IMR-90 (cell line): ENCODE results near the gene HASPIN. TPM values are rescaled to one million over a fixed set of nuclear protein-coding genes. Genes with fewer than 3 reads are reported as not detected.

Source experiments
- ATAC-seq: fragments of 200-7000 bp; cut with Tn5 transposase; 2 replicates; pipeline ENCODE4 v1.9.1; 2020; ENCODE audit warnings: low read depth, mild to moderate bottlenecking, moderate library complexity
- BruUV-seq: library from RNA; stranded (reverse); fragments of 400-500 nt; replicated peaks from 2 replicates; lab custom pipeline; 2021; lab: Mats Ljungman, UMichigan
- CTCF ChIA-PET: fragments of 300-600 bp; formaldehyde crosslinking; extraction: SDS; loops from one replicate; lab custom pipeline; 2021; ENCODE audit warnings: antibody characterized with exemption; lab: Yijun Ruan, JAX
- POLR2A ChIA-PET: fragments of 300-600 bp; sonication (Branson Sonifier 250); formaldehyde crosslinking; loops from one replicate; lab custom pipeline; 2022; ENCODE audit warnings: antibody characterized with exemption; ENCODE audit not compliant: unreplicated experiment; lab: Charles Lee
- DNase-seq: peaks from one replicate; pipeline ENCODE4 v3.0.0; 2013
- H2AFZ ChIP-seq: replicated peaks from 2 replicates; pipeline ENCODE3; 2013; ENCODE audit warnings: low read length, mild to moderate bottlenecking; ENCODE audit not compliant: poor library complexity
- H2AK5ac ChIP-seq: 2 replicates; pipeline ENCODE4 v1.6.1; 2013; ENCODE audit warnings: low read depth, low read length, inconsistent platforms
- H2AK9ac ChIP-seq: replicated peaks from 2 replicates; pipeline ENCODE3; 2013; ENCODE audit warnings: mild to moderate bottlenecking, low read depth, low read length, moderate library complexity; ENCODE audit not compliant: poor library complexity
- H2BK120ac ChIP-seq: 2 replicates; pipeline ENCODE4 v1.6.1; 2013; ENCODE audit warnings: low read depth, low read length, inconsistent platforms
- H2BK15ac ChIP-seq: 3 replicates; pipeline ENCODE4 v1.6.1; 2013; ENCODE audit warnings: low read depth, low read length, inconsistent platforms
- H2BK20ac ChIP-seq: 2 replicates; pipeline ENCODE4 v1.6.1; 2013; ENCODE audit warnings: low read depth, mild to moderate bottlenecking, inconsistent platforms, low read length, moderate library complexity
- H2BK5ac ChIP-seq: 2 replicates; pipeline ENCODE4 v1.6.1; 2013; ENCODE audit warnings: mild to moderate bottlenecking, low read depth, low read length, inconsistent platforms; ENCODE audit not compliant: poor library complexity, severe bottlenecking
- H3K14ac ChIP-seq: replicated peaks from 2 replicates; pipeline ENCODE4 v1.6.1; 2013; ENCODE audit warnings: low read depth, low read length, inconsistent platforms
- H3K18ac ChIP-seq: 2 replicates; pipeline ENCODE4 v1.6.1; 2013; ENCODE audit warnings: low read depth, low read length, control low read depth
- H3K23ac ChIP-seq: 2 replicates; pipeline ENCODE4 v1.6.1; 2013; ENCODE audit warnings: low read depth, low read length, inconsistent platforms
- H3K27ac ChIP-seq: 2 replicates; pipeline ENCODE4 v1.5.1; 2013; ENCODE audit warnings: mild to moderate bottlenecking, control low read depth, low read length; ENCODE audit not compliant: insufficient read depth
- H3K27me3 ChIP-seq: 2 replicates; pipeline ENCODE4 v1.6.1; 2013; ENCODE audit warnings: low read length; ENCODE audit not compliant: control insufficient read depth, insufficient read depth
- H3K36me3 ChIP-seq: 2 replicates; pipeline ENCODE4 v1.6.1; 2013; ENCODE audit warnings: low read length, mixed read lengths; ENCODE audit not compliant: control insufficient read depth, insufficient read depth
- H3K4ac ChIP-seq: 2 replicates; pipeline ENCODE4 v1.6.1; 2013; ENCODE audit warnings: low read depth, low read length, inconsistent platforms
- H3K4me1 ChIP-seq: 2 replicates; pipeline ENCODE4 v1.6.1; 2013; ENCODE audit warnings: low read length, mixed read lengths; ENCODE audit not compliant: control insufficient read depth, insufficient read depth
- H3K4me2 ChIP-seq: 2 replicates; pipeline ENCODE4 v1.6.1; 2013; ENCODE audit warnings: low read depth, mild to moderate bottlenecking, control low read depth, low read length, moderate library complexity
- H3K4me3 ChIP-seq: 2 replicates; pipeline ENCODE4 v1.5.1; 2013; ENCODE audit warnings: low read depth, mild to moderate bottlenecking, control low read depth, low read length, moderate library complexity; ENCODE audit not compliant: insufficient read depth
- H3K56ac ChIP-seq: 2 replicates; pipeline ENCODE4 v1.6.1; 2013; ENCODE audit warnings: low read length, inconsistent platforms; ENCODE audit not compliant: insufficient read depth; ENCODE audit errors: extremely low read depth
- H3K79me1 ChIP-seq, 2 experiments: 2 replicates each; pipeline ENCODE4 v1.6.1; 2013; ENCODE audit warnings: low read length in 2 of 2, inconsistent platforms in 1 of 2, low read depth in 1 of 2
- H3K9ac ChIP-seq: 2 replicates; pipeline ENCODE4 v1.6.1; 2013; ENCODE audit warnings: low read depth, low read length, control low read depth
- H3K9me1 ChIP-seq: 2 replicates; pipeline ENCODE4 v1.6.1; 2013; ENCODE audit warnings: low read length, inconsistent platforms; ENCODE audit not compliant: insufficient read depth
- H3K9me3 ChIP-seq: 2 replicates; pipeline ENCODE4 v1.6.1; 2013; ENCODE audit warnings: low read length; ENCODE audit not compliant: control insufficient read depth, insufficient read depth
- H4K20me1 ChIP-seq: 2 replicates; pipeline ENCODE4 v1.6.1; 2013; ENCODE audit warnings: low read length, inconsistent platforms; ENCODE audit not compliant: insufficient read depth
- H4K5ac ChIP-seq: 2 replicates; pipeline ENCODE4 v1.6.1; 2013; ENCODE audit warnings: mild to moderate bottlenecking, low read depth, low read length, control low read depth
- H4K8ac ChIP-seq, 2 experiments: 2 replicates each; pipeline ENCODE4 v1.6.1; 2013; ENCODE audit warnings: low read depth in 2 of 2, low read length in 2 of 2, control low read depth in 1 of 2, inconsistent platforms in 1 of 2
- H4K91ac ChIP-seq: 2 replicates; pipeline ENCODE4 v1.6.1; 2013; ENCODE audit warnings: low read depth, low read length, inconsistent platforms; ENCODE audit not compliant: insufficient read depth
- BHLHE40 ChIP-seq: fragments of 150-350 bp; IDR thresholded peaks from 2 replicates; pipeline ENCODE4 v1.6.1; 2016; ENCODE audit warnings: mild to moderate bottlenecking, low read depth, low read length
- CEBPB ChIP-seq: IDR thresholded peaks from 2 replicates; pipeline ENCODE4 v1.6.1; 2012; ENCODE audit warnings: low read depth, low read length, improper control_type of control experiment
- CHD1 ChIP-seq: IDR thresholded peaks from 2 replicates; pipeline ENCODE4 v1.6.1; 2012; ENCODE audit warnings: low read depth, low read length, improper control_type of control experiment
- CTCF ChIP-seq: conservative IDR thresholded peaks from 2 replicates; pipeline ENCODE4 v1.5.1; 2012; ENCODE audit warnings: mild to moderate bottlenecking, low read depth, low read length, improper control_type of control experiment
- ELK1 ChIP-seq: fragments of 150-350 bp; IDR thresholded peaks from 2 replicates; pipeline ENCODE4 v1.6.1; 2016; ENCODE audit warnings: low read depth, mild to moderate bottlenecking, low read length, moderate library complexity, borderline replicate concordance
- FOS ChIP-seq: fragments of 150-350 bp; IDR thresholded peaks from 2 replicates; pipeline ENCODE4 v1.6.1; 2016; ENCODE audit warnings: low read depth, low read length
- MAFK ChIP-seq: IDR thresholded peaks from 2 replicates; pipeline ENCODE4 v1.6.1; 2012; ENCODE audit warnings: low read depth, low read length, improper control_type of control experiment
- MAZ ChIP-seq: IDR thresholded peaks from 2 replicates; pipeline ENCODE4 v1.6.1; 2012; ENCODE audit warnings: low read depth, mild to moderate bottlenecking, low read length, improper control_type of control experiment, moderate library complexity, borderline replicate concordance
- MXI1 ChIP-seq: IDR thresholded peaks from 2 replicates; pipeline ENCODE4 v1.6.1; 2012; ENCODE audit warnings: low read depth, mild to moderate bottlenecking, low read length, moderate library complexity, borderline replicate concordance
- NFE2L2 ChIP-seq: fragments of 150-350 bp; IDR thresholded peaks from 2 replicates; pipeline ENCODE4 v1.6.1; 2016; ENCODE audit warnings: low read depth, mild to moderate bottlenecking, low read length
- POLR2A ChIP-seq: IDR thresholded peaks from 2 replicates; pipeline ENCODE4 v1.6.1; 2012; ENCODE audit warnings: mild to moderate bottlenecking, low read depth, low read length
- RAD21 ChIP-seq: IDR thresholded peaks from 2 replicates; pipeline ENCODE4 v1.6.1; 2012; ENCODE audit warnings: low read length, improper control_type of control experiment
- RCOR1 ChIP-seq: IDR thresholded peaks from 2 replicates; pipeline ENCODE4 v1.6.1; 2012; ENCODE audit warnings: mild to moderate bottlenecking, low read length, improper control_type of control experiment; ENCODE audit not compliant: insufficient replicate concordance
- RFX5 ChIP-seq: IDR thresholded peaks from 2 replicates; pipeline ENCODE4 v1.8.0; 2012; ENCODE audit warnings: low read depth, mild to moderate bottlenecking, low read length, moderate library complexity
- SMC3 ChIP-seq: fragments of 150-350 bp; IDR thresholded peaks from 2 replicates; pipeline ENCODE4 v1.6.1; 2016; ENCODE audit warnings: low read depth, mild to moderate bottlenecking, antibody characterized with exemption, low read length, moderate library complexity
- USF2 ChIP-seq: fragments of 150-350 bp; IDR thresholded peaks from 2 replicates; pipeline ENCODE4 v1.6.1; 2017; ENCODE audit warnings: mild to moderate bottlenecking, antibody characterized with exemption, low read length, low read depth
- WGBS, 2 experiments: methylation state at CpG; one replicate each; pipeline versions ENCODE4 v1.1.5 to v1.1.7; 2013; ENCODE audit warnings: missing lambda C conversion rate in 2 of 2; ENCODE audit not compliant: insufficient read length in 1 of 2; ENCODE audit errors: extremely low coverage in 2 of 2; 5-methylcytosine and 5-hydroxymethylcytosine counted together
- dilution Hi-C: fragments of 300-500 bp; cut with HindIII; formaldehyde crosslinking; loops from one replicate; pipeline ENCODE4 v1.14.3; 2018; ENCODE audit warnings: low sequenced_read_pairs; ENCODE audit not compliant: unreplicated experiment
- in situ Hi-C: fragments of 300-500 bp; cut with MboI; formaldehyde crosslinking; loops from 3 replicates; pipeline ENCODE4 v1.14.3; 2019; ENCODE audit warnings: low sequenced_read_pairs, inconsistent platforms, mixed read lengths
- intact Hi-C: fragments of 100-400 bp; cut with micrococcal nuclease; formaldehyde crosslinking; loops from 2 replicates; pipeline ENCODE4 v1.10.0; 2022
- polyA plus RNA-seq, 3 experiments: library from polyadenylated mRNA; depleted of rRNA; stranded (reverse); fragments of >200 nt; gene quantifications; 2 replicates each; pipeline ENCODE4 v1.2.3, GENCODE V29; 2012; ENCODE audit warnings: low replicate concordance in 1 of 3
- total RNA-seq: library from RNA; depleted of rRNA; stranded (reverse); fragments of >200 nt; gene quantifications from 2 replicates; pipeline ENCODE4 v1.2.3, GENCODE V29; 2012

The HASPIN gene
- total and polyA plus RNA-seq, 2 of the 4 experiments (the other 2 are of a cell fraction), result 2.2 to 4.3 TPM

- no peak overlapping the region for H2BK120ac ChIP-seq
- H3K9ac ChIP-seq, result no peak overlapping the region
- DNase-seq (no peak), ATAC-seq (no peak)
- no peak overlapping the region for H3K23ac ChIP-seq
- H3K79me1 ChIP-seq, result no peaks in the 10 kb centered on the region
- no peak overlapping the region for H2BK15ac ChIP-seq
- H3K4ac ChIP-seq, result no peak overlapping the region
- dilution Hi-C loops (no loop called here), intact Hi-C loops (no loop called here), in situ Hi-C loops (no loop called here)
- H2AK9ac ChIP-seq, result no peak overlapping the region
- H4K5ac ChIP-seq, result no peak overlapping the region
- H3K14ac ChIP-seq, result no peak overlapping the region
- H3K4me3 ChIP-seq, result no peak overlapping the region
- CTCF ChIA-PET, result interaction anchor here (0.6 kb wide), 1 partner anchor 79 kb away, joined by 7 read pairs; no protein-coding TSS in a partner anchor
- no TSS peak for BruUV-seq
- no peak overlapping the region for H3K4me2 ChIP-seq
- TF ChIP-seq BHLHE40 (no peak), CTCF (no peak), SMC3 (no peak), RCOR1 (no peak), MXI1 (no peak), MAFK (no peak), CEBPB (no peak), USF2 (no peak), MAZ (no peak), RAD21 (no peak), RFX5 (no peak), CHD1 (no peak), POLR2A (no peak), ELK1 (no peak), NFE2L2 (no peak), FOS (no peak)
- no peaks in the 10 kb centered on the region; the same call in 1 of the 2 replicates for H3K9me1 ChIP-seq
- H3K4me1 ChIP-seq, result peaks cover 2% of the 10 kb centered on the region; the same call in 1 of the 2 replicates
- no peaks in the 10 kb centered on the region for H3K27me3 ChIP-seq
- H4K91ac ChIP-seq, result no peak overlapping the region
- H2BK5ac ChIP-seq, result no peak overlapping the region
- H2BK20ac ChIP-seq, result no peak overlapping the region
- no peaks in the 10 kb centered on the region for H3K9me3 ChIP-seq
- H2AFZ ChIP-seq, result no peak overlapping the region
- no peak overlapping the region for H3K18ac ChIP-seq
- H4K8ac ChIP-seq, result no peak overlapping the region
- POLR2A ChIA-PET, result no interaction called here
- H3K56ac ChIP-seq, result no peak overlapping the region
- no peaks in the 10 kb centered on the region for H4K20me1 ChIP-seq
- H3K27ac ChIP-seq, result no peak overlapping the region
- peaks cover 11% of the 10 kb centered on the region for H3K36me3 ChIP-seq
- no CpG with 5 or more reads among the region's 3 CpGs for WGBS, 2 experiments
- H2AK5ac ChIP-seq, result no peak overlapping the region
Observed at GRCh38 chr17:3708366-3708765, 15.3 kb upstream of the HASPIN start.
